Lung (tissue), 10 donors: ENCODE data around the gene C4A. TPM values are rescaled to one million over a fixed set of nuclear protein-coding genes. Genes with fewer than 3 reads are reported as not detected.
A peak's percentile ranks its signal among the peaks of the same experiment; 100 is the strongest.
"Not testable (repeated sequence)": the region's sequence is repeated elsewhere in the genome, so short reads cannot be mapped to it uniquely, and the experiment has no call there.

Source experiments
- ATAC-seq: fragments of 200-7000 bp; cut with Tn5 transposase; one replicate; pipeline ENCODE4 v1.9.1; 2020; ENCODE audit warnings: moderate number of reproducible peaks; ENCODE audit not compliant: insufficient read depth, low FRiP score
- DNase-seq, 3 donors: peaks; one replicate each; pipeline ENCODE4 v3.0.0-alpha.2; 2013 to 2017
- H3K27ac ChIP-seq, 2 donors: one replicate each; pipeline ENCODE4 v1.5.1; 2013; ENCODE audit warnings: mild to moderate bottlenecking in 2 of 2, moderate library complexity in 2 of 2, control low read depth in 1 of 2, inconsistent platforms in 1 of 2, low read depth in 1 of 2, low read length in 1 of 2
- H3K27me3 ChIP-seq, 3 donors: one replicate each; pipeline ENCODE4 v1.5.1; 2013; ENCODE audit warnings: low read length in 2 of 3; ENCODE audit not compliant: control insufficient read depth in 3 of 3, insufficient read depth in 3 of 3
- H3K36me3 ChIP-seq, 4 donors: one replicate each; pipeline ENCODE4 v1.5.1; 2013; ENCODE audit warnings: low read length in 4 of 4, mild to moderate bottlenecking in 1 of 4, moderate library complexity in 1 of 4; ENCODE audit not compliant: control insufficient read depth in 4 of 4, insufficient read depth in 4 of 4
- H3K4me1 ChIP-seq, 5 donors: one replicate each; pipeline ENCODE4 v1.5.1; 2013; ENCODE audit warnings: low read length in 5 of 5, mild to moderate bottlenecking in 2 of 5, moderate library complexity in 1 of 5; ENCODE audit not compliant: control insufficient read depth in 5 of 5, insufficient read depth in 5 of 5
- H3K4me3 ChIP-seq: one replicate; pipeline ENCODE4 v1.5.1; 2013; ENCODE audit warnings: mild to moderate bottlenecking, control low read depth, moderate library complexity
- H3K9ac ChIP-seq, 2 donors: one replicate each; pipeline ENCODE4 v1.5.1; 2013; ENCODE audit warnings: low read length in 2 of 2, control low read depth in 1 of 2; ENCODE audit not compliant: insufficient read depth in 1 of 2
- H3K9me3 ChIP-seq, 4 donors: one replicate each; pipeline ENCODE4 v1.5.1; 2013; ENCODE audit warnings: low read length in 3 of 4, mild to moderate bottlenecking in 1 of 4, moderate library complexity in 1 of 4; ENCODE audit not compliant: control insufficient read depth in 4 of 4, insufficient read depth in 3 of 4
- WGBS, 2 donors: extraction: QIAGEN DNeasy Blood & Tissue Kit; methylation state at CpG; one replicate each; pipeline ENCODE4 v1.1.7; 2013; 5-methylcytosine and 5-hydroxymethylcytosine counted together
- polyA plus RNA-seq, 2 donors: library from polyadenylated mRNA; stranded (reverse); fragments of 200-250 nt; gene quantifications; one replicate each; pipeline ENCODE4 v1.2.1, GENCODE V29; 2013
- total RNA-seq, 2 donors: library from RNA; depleted of rRNA in 1 of 2; stranded (reverse); fragments of >200 nt in 1 of 2; gene quantifications; one replicate each; pipeline ENCODE4 v1.2.1, GENCODE V29; 2014 to 2021
- donor health status: Bipolar disorder and iron deficiency.
- donor health status: healthy.
- donor health status: DM: yes; HTN: yes; CAD: no.

The C4A gene
- total and polyA plus RNA-seq, 4 donors = 48.3 to 284 (median 133) TPM

DNA sequence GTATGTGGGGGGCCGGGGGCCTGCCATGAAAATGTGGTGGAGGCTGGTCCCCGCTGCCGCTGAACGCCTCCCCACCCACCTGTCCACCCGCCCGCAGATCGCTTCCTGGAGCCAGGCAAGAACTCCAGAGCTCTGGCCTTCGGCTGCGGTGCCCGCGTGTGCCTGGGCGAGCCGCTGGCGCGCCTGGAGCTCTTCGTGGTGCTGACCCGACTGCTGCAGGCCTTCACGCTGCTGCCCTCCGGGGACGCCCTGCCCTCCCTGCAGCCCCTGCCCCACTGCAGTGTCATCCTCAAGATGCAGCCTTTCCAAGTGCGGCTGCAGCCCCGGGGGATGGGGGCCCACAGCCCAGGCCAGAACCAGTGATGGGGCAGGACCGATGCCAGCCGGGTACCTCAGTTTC, 26.2 kb downstream of the C4A start:
- H3K27me3 ChIP-seq, H3K27ac ChIP-seq, H3K9ac ChIP-seq, ATAC-seq, H3K36me3 ChIP-seq, DNase-seq, H3K4me3 ChIP-seq, H3K4me1 ChIP-seq, H3K9me3 ChIP-seq: not testable (repeated sequence)
- no CpG with 5 or more reads among the region's 24 CpGs for WGBS, 2 donors

DNA sequence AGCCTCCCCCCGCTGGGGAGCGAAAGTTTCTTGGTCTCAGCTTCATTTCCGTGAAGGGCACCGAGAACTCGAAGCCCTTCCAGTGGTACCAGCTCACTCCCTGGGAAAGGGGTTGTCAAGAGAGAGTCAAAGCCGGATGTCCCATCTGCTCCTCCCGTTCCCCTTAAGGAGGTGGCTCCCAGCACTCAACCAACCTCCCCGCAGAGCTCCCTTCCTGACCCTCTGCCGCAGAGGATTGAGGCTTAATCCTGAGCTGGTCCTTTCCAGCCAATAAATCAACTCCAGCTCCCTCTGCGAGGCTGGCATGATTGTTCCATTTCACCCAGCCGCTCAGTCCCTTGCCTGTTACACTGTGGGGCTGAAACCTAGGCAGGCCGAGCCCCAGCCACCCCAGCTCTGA, 26.8 kb downstream of the C4A start:
- DNase-seq = peak in 1 of 3 donors; percentile 16
- not testable (repeated sequence) for H3K4me1 ChIP-seq, H3K27me3 ChIP-seq, H3K9me3 ChIP-seq, H3K4me3 ChIP-seq, ATAC-seq, H3K36me3 ChIP-seq, H3K27ac ChIP-seq, H3K9ac ChIP-seq
- WGBS, 2 donors = 30 to 37% methylated on average over 6 of the region's 12 CpGs

DNA sequence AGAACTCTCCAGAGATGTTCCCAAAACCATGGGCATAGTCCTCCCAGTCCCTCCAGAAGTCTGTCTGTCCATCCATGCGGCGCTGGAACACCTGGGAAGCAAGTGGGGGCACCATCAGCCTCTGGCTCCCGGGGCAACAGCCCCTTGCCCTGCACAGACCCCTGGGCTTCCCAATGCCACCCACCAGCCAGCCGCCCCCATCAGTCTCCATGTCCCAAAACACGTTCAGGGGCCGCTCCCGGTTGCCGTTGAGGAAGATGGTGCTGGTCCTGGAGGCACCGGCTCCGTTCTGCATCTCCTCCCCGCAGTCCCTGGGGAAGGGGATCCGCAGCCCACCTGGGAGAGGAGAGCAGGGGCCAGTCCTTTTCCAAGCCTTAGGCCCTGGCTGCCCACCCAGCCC, 27.7 kb downstream of the C4A start:
- not testable (repeated sequence) for H3K36me3 ChIP-seq, H3K27ac ChIP-seq, H3K27me3 ChIP-seq, H3K4me1 ChIP-seq, H3K9me3 ChIP-seq, ATAC-seq, H3K4me3 ChIP-seq, DNase-seq, H3K9ac ChIP-seq
- WGBS, 2 donors = 66 to 90% methylated on average over 2 to 5 of the region's 12 CpGs

DNA sequence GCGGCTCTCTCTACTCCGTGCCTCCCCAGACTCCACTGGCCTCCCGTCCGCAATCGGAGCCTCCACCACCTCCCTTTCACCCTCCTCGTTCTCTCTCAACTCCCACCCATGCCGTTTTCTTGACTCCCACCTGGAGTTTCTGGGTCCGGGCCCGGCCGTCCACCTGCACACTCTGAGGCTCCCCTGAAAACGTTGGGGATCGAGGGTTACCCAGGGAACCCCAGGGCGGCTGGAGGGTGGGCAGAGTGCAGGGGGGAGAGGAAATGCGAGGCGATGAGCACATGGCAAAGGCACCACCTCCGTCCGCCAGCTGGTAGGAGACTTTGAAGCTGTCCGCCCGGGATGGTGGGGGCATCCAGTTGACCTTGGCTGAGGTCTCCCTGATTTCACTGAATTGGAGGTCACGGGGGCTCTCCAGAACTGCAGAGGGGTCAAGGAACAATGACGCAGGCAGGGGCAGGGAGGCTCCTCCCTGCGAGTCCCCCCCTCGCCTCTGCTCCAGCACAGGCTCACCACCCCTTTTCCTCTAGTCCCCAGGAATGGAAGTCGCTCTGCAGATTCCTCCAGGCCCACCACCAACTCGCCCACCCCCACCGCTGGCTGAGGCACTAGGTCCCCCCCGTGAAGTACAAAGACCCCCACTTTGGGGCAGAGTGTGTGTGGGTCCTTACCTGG, 29.1 kb downstream of the C4A start:
- DNase-seq, H3K4me1 ChIP-seq, H3K36me3 ChIP-seq, ATAC-seq, H3K27me3 ChIP-seq, H3K4me3 ChIP-seq, H3K27ac ChIP-seq, H3K9me3 ChIP-seq, H3K9ac ChIP-seq: not testable (repeated sequence)
- WGBS, 2 donors = 82% methylated on average over 14 to 20 of the region's 27 CpGs

DNA sequence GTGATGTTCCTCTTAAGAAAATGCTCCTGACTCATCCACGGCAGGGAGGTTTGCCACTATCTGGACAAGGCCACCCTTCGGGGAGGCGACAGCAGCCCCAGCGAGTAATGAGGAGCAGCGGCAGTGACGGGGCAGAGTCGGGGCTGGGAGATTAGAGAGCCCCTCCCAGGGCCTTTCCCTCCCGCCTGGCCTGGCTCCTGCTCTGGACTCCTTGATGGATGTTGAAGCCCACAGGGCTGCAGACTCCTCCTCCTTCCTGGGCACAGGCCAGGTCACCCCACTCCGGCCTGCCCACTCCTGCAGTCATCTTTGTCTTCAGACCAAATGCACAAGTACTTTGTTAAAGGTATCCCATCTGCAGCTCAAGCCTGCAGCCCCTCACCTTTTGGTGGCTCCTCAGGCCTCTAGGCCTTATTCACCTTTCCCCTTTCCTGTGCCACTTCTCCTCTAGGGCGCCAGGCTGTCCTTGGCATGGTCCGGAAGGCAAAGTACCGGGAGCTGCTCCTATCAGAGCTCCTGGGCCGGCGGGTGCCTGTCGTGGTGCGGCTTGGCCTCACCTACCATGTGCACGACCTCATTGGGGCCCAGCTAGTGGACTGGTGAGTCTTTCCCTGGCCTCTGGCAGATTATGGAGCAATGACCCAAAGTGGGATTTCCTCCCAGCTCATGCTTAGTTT, 31.2 kb downstream of the C4A start:
- H3K9ac ChIP-seq, ATAC-seq, H3K27ac ChIP-seq, H3K36me3 ChIP-seq, H3K9me3 ChIP-seq, H3K27me3 ChIP-seq, H3K4me3 ChIP-seq, H3K4me1 ChIP-seq: not testable (repeated sequence)
- 86 to 96% methylated on average over 8 to 17 of the region's 17 CpGs for WGBS, 2 donors
- DNase-seq = peak in 2 of 3 donors; percentile 16 to 22

DNA sequence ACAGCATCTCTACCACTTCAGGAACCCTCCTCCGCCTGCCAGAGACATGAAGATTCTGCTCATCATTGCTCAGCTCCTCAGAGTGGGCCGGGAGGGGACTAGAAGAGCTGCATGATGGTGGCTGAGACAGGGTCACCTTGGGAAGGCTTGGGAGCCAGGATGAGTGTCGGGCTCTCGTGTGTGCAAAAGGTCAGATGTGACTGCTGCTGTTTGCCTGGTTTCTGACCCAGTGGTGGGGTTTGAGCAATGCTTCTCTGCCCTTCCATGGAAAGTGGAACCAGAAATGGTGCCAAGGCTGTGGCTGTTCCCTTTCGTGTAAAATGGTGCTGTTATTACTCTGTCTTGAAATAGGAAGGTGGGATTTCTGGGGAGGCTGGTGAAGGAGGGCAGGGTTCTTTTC, 31.9 kb downstream of the C4A start:
- H3K27me3 ChIP-seq, H3K9me3 ChIP-seq, H3K9ac ChIP-seq, ATAC-seq, DNase-seq, H3K27ac ChIP-seq, H3K4me3 ChIP-seq, H3K36me3 ChIP-seq, H3K4me1 ChIP-seq: not testable (repeated sequence)
- no CpG with 5 or more reads among the region's 5 CpGs for whole genome bisulfite sequencing, 2 donors

DNA sequence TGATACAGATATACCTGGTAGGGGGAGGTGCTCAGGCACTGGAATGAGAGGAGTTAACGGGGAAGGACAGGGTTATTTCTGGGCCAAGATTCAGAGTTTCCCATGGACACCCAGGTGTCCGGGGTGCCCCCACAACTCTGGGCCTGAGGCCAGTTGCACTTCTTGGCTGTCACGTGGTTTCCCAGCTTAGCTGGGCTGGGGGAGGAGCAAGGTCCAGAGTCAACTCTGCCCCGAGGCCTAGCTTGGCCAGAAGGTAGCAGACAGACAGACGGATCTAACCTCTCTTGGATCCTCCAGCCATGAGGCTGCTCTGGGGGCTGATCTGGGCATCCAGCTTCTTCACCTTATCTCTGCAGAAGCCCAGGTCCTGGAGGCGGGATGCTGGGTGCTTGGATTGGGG, 32.7 kb downstream of the C4A start, which contains the start of gene C4B:
C4B (plus strand) TSS at position 249 of the 400 bp plus-strand sequence; CDS start at position 300, 51 bp downstream.
- H3K9ac ChIP-seq, H3K9me3 ChIP-seq, H3K4me3 ChIP-seq, H3K27me3 ChIP-seq, H3K4me1 ChIP-seq, DNase-seq, ATAC-seq, H3K36me3 ChIP-seq, H3K27ac ChIP-seq: not testable (repeated sequence)
- WGBS, 2 donors = no CpG with 5 or more reads among the region's 6 CpGs

DNA sequence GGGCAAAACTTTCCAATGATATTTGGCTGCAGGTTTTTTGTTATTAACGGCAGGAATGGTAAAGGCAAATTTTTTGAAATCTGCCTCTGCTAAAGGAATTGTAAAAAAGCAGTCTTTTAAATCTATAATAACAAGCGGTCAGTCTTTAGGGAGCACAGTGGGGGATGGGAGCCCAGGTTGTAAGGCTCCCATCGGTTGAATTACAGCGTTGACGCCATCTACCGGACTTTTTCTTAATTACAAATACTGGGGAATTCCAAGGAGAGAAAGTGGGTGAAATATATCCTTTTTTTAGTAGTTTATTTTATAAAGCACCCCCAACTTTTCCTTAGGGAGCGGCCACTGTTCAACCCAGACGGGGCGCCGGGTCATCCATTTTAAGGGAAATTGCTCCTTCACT, 40.2 kb downstream of the C4A start:
- not testable (repeated sequence) for H3K9ac ChIP-seq, H3K27ac ChIP-seq, H3K9me3 ChIP-seq, DNase-seq, H3K36me3 ChIP-seq, H3K27me3 ChIP-seq, ATAC-seq, H3K4me3 ChIP-seq, H3K4me1 ChIP-seq
- WGBS, 2 donors = no CpG with 5 or more reads among the region's 10 CpGs
